ENCODE results near the gene RANGAP1.

Gene RANGAP1

DNA sequence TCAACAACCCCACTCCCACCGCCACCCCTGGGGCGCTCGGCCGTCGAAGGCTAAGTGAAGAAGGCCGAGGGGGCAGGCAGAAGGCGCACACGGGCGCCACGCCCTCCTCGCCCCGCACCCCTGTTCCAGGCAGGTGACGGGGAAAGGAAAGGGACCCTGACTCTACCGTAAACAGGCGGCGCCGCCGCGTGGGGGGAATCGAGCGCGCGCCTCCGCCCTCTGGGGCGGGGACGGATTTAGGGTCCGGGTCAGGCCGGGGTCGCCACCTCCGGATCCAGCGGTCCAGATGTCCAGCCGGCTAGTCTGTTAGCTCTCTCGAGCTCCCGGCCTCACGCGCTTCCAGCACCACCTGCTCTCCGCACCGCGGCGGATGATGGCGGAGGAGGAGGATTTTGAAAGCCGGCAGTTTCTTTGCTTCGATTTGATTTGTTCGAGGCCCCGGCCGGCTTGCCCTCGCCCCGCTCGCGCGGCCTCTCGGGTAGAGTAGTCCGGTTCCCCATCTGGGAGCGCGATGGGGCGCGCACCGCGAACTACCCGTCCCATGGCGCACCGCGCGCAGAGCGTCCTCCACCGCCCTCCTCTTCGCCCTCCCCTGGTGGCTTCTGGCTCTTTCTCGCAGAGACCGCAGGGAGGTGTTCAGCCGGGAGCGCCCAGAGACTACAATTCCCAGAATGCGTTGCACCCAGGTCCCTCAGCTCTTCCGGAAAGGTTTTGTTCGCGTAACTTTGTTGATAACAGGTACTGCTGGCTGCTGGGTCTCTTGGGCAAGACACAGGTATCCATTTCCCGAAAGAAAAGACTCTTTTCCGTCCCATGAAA lies at the start of gene RANGAP1:
Gene RANGAP1, minus strand, starts transcription at position 368 of the 819 bp plus-strand sequence. CDS start 5,143 bp downstream, outside the sequence.
- Histone ChIP-seq H3K36me3 (ENCODE audit: control insufficient read depth, insufficient read depth, low read length) (no peaks in the 10 kb centered on the region), H3K9me3 (ENCODE audit: control insufficient read depth, low read length) (no peaks in the 10 kb centered on the region)
- TF ChIP-seq CTCF (IDR thresholded peaks at IDR 0.05): peak; percentile 25

GRCh38 chr22:41334951-41335635 lies 49.1 kb upstream of the RANGAP1 start:
- no peak overlapping the region for H3K4me2 ChIP-seq (ENCODE audit: low read length)
- H3K9me3 ChIP-seq (ENCODE audit: control insufficient read depth, low read length): no peaks in the 10 kb centered on the region
- no peak overlapping the region for H3K4me3 ChIP-seq (ENCODE audit: low read depth, low read length)
- H3K36me3 ChIP-seq (ENCODE audit: control insufficient read depth, insufficient read depth, low read length): no peaks in the 10 kb centered on the region
- no peaks in the 10 kb centered on the region for H3K79me2 ChIP-seq
- H2AFZ ChIP-seq: no peak overlapping the region
- no peaks in the 10 kb centered on the region for H3K27me3 ChIP-seq (ENCODE audit: control insufficient read depth, insufficient read depth, low read length)
- no peaks in the 10 kb centered on the region for H3K4me1 ChIP-seq
- H3K27ac ChIP-seq: no peak overlapping the region
- no peak for TF ChIP-seq CTCF (IDR thresholded peaks at IDR 0.05)
- H3K9ac ChIP-seq: no peak overlapping the region

More for the DNA sequence above, at the start of gene RANGAP1:
- peak within 1 kb of the TSS; percentile 90 for H3K4me2 ChIP-seq (ENCODE audit: low read length)
- peak within 1 kb of the TSS; percentile 85 for H3K27ac ChIP-seq
- H3K27me3 ChIP-seq (ENCODE audit: control insufficient read depth, insufficient read depth, low read length): no peaks in the 10 kb centered on the region
- H3K4me3 ChIP-seq (ENCODE audit: low read depth, low read length): peak within 1 kb of the TSS; percentile 89
- H2AFZ ChIP-seq: peak within 1 kb of the TSS; percentile 87
- H3K4me1 ChIP-seq: no peaks in the 10 kb centered on the region
- no peaks in the 10 kb centered on the region for H3K79me2 ChIP-seq
- no peak within 1 kb of the TSS for H3K9ac ChIP-seq

DNA sequence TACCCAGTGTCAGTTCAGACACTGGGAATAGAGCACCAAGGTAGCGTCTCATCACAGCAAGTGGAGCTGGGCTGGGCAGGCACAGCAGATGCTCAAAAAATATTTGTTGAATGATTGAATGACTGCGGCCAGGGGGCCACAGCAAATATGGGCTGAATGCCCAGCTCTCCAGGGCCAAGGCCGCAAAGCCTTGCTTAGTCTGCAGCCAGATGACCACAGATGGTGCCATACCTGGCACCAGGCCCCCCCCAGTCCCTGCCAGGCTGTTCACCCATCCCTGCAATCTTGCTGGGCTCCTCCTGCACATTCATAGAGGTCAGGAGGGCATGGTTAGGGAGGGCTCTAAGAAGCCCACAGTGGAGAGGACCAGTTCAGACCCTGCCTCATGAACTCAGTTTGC lies 48.2 kb upstream of the RANGAP1 start:
- Histone ChIP-seq H3K79me2 (no peaks in the 10 kb centered on the region), H3K4me3 (ENCODE audit: low read depth, low read length) (no peak overlapping the region), H3K36me3 (ENCODE audit: control insufficient read depth, insufficient read depth, low read length) (no peaks in the 10 kb centered on the region), H3K9me3 (ENCODE audit: control insufficient read depth, low read length) (no peaks in the 10 kb centered on the region), H3K4me1 (no peaks in the 10 kb centered on the region), H3K9ac (no peak overlapping the region), H3K4me2 (ENCODE audit: low read length) (no peak overlapping the region), H3K27me3 (ENCODE audit: control insufficient read depth, insufficient read depth, low read length) (no peaks in the 10 kb centered on the region), H2AFZ (no peak overlapping the region), H3K27ac (no peak overlapping the region)
- TF ChIP-seq CTCF (IDR thresholded peaks at IDR 0.05): no peak

- Histone ChIP-seq H3K27ac (no peak overlapping the region), H3K9me3 (ENCODE audit: control insufficient read depth, low read length) (no peaks in the 10 kb centered on the region), H3K9ac (no peak overlapping the region), H2AFZ (no peak overlapping the region), H3K4me3 (ENCODE audit: low read depth, low read length) (no peak overlapping the region), H3K36me3 (ENCODE audit: control insufficient read depth, insufficient read depth, low read length) (no peaks in the 10 kb centered on the region), H3K79me2 (no peaks in the 10 kb centered on the region), H3K27me3 (ENCODE audit: control insufficient read depth, insufficient read depth, low read length) (no peaks in the 10 kb centered on the region), H3K4me1 (no peaks in the 10 kb centered on the region), H3K4me2 (ENCODE audit: low read length) (no peak overlapping the region)
- no peak for TF ChIP-seq CTCF (IDR thresholded peaks at IDR 0.05)
These were observed 47.8 kb upstream of the RANGAP1 start for GRCh38 chr22:41333806-41334205.
